Liver (tissue), 3 donors: ENCODE measurements around the gene RNF141.

ENCODE experiments used
- ATF3 ChIP-seq: IDR thresholded peaks from 2 replicates; pipeline ENCODE4 v1.6.1; 2016; ENCODE audit warnings: antibody characterized with exemption
- EGR1 ChIP-seq, 2 donors: IDR thresholded peaks; 2 replicates each; pipeline ENCODE4 v1.6.1; 2016 to 2018; ENCODE audit warnings: antibody characterized with exemption in 2 of 2, low read depth in 2 of 2
- FOXA1 ChIP-seq: IDR thresholded peaks from 2 replicates; pipeline ENCODE4 v1.6.1; 2016; ENCODE audit warnings: antibody characterized with exemption
- FOXA2 ChIP-seq: IDR thresholded peaks from 2 replicates; pipeline ENCODE4 v1.6.1; 2016; ENCODE audit warnings: antibody characterized with exemption
- GABPA ChIP-seq, 2 donors: IDR thresholded peaks in 1 of 2; conservative IDR thresholded peaks in 1 of 2; 2 replicates each; pipeline ENCODE4 v1.6.1; 2016; ENCODE audit warnings: antibody characterized with exemption in 2 of 2, mild to moderate bottlenecking in 1 of 2, moderate library complexity in 1 of 2
- HNF4G ChIP-seq: IDR thresholded peaks from 2 replicates; pipeline ENCODE4 v1.6.1; 2016; ENCODE audit warnings: antibody characterized with exemption
- RAD21 ChIP-seq, 2 donors: IDR thresholded peaks; 2 replicates each; pipeline ENCODE4 v1.6.1; 2016; ENCODE audit warnings: antibody characterized with exemption in 2 of 2, mild to moderate bottlenecking in 2 of 2
- RXRA ChIP-seq, 2 donors: IDR thresholded peaks; 2 replicates each; pipeline ENCODE4 v1.6.1; 2017 to 2018; ENCODE audit warnings: antibody characterized with exemption in 2 of 2, mild to moderate bottlenecking in 1 of 2
- SP1 ChIP-seq: IDR thresholded peaks from 2 replicates; pipeline ENCODE4 v1.6.1; 2018; ENCODE audit warnings: antibody characterized with exemption, mild to moderate bottlenecking
- TAF1 ChIP-seq: conservative IDR thresholded peaks from 2 replicates; pipeline ENCODE4 v1.6.1; 2016; ENCODE audit warnings: antibody characterized with exemption, mild to moderate bottlenecking
- YY1 ChIP-seq: IDR thresholded peaks from 2 replicates; pipeline ENCODE4 v1.6.1; 2016; ENCODE audit warnings: antibody characterized with exemption, mild to moderate bottlenecking
- ZBTB33 ChIP-seq: IDR thresholded peaks from 2 replicates; pipeline ENCODE4 v1.6.1; 2016; ENCODE audit warnings: antibody characterized with exemption
- TF ChIP-seq, protein P1 (sequence below): fragments of 150-350 bp; IDR thresholded peaks from 2 replicates; pipeline ENCODE4 v1.5.1; 2017; ENCODE audit warnings: improper control_type of control experiment, low read depth, low read length; ENCODE audit not compliant: missing input control
- TF ChIP-seq, protein P2 (sequence below): IDR thresholded peaks from 2 replicates; pipeline ENCODE4 v1.6.1; 2016; ENCODE audit warnings: antibody characterized with exemption, mild to moderate bottlenecking
- donor health status: healthy.
- donor health status: healthy.

- no peak for TF ChIP-seq ATF3
- TF ChIP-seq, protein P1, sequence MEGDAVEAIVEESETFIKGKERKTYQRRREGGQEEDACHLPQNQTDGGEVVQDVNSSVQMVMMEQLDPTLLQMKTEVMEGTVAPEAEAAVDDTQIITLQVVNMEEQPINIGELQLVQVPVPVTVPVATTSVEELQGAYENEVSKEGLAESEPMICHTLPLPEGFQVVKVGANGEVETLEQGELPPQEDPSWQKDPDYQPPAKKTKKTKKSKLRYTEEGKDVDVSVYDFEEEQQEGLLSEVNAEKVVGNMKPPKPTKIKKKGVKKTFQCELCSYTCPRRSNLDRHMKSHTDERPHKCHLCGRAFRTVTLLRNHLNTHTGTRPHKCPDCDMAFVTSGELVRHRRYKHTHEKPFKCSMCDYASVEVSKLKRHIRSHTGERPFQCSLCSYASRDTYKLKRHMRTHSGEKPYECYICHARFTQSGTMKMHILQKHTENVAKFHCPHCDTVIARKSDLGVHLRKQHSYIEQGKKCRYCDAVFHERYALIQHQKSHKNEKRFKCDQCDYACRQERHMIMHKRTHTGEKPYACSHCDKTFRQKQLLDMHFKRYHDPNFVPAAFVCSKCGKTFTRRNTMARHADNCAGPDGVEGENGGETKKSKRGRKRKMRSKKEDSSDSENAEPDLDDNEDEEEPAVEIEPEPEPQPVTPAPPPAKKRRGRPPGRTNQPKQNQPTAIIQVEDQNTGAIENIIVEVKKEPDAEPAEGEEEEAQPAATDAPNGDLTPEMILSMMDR: no peak
- TF ChIP-seq SP1: no peak
- no peak for TF ChIP-seq RXRA (IDR thresholded peaks at IDR 0.05)
- TF ChIP-seq RAD21 (IDR thresholded peaks at IDR 0.05): no peak
- no peak for TF ChIP-seq HNF4G
- TF ChIP-seq, protein P2, sequence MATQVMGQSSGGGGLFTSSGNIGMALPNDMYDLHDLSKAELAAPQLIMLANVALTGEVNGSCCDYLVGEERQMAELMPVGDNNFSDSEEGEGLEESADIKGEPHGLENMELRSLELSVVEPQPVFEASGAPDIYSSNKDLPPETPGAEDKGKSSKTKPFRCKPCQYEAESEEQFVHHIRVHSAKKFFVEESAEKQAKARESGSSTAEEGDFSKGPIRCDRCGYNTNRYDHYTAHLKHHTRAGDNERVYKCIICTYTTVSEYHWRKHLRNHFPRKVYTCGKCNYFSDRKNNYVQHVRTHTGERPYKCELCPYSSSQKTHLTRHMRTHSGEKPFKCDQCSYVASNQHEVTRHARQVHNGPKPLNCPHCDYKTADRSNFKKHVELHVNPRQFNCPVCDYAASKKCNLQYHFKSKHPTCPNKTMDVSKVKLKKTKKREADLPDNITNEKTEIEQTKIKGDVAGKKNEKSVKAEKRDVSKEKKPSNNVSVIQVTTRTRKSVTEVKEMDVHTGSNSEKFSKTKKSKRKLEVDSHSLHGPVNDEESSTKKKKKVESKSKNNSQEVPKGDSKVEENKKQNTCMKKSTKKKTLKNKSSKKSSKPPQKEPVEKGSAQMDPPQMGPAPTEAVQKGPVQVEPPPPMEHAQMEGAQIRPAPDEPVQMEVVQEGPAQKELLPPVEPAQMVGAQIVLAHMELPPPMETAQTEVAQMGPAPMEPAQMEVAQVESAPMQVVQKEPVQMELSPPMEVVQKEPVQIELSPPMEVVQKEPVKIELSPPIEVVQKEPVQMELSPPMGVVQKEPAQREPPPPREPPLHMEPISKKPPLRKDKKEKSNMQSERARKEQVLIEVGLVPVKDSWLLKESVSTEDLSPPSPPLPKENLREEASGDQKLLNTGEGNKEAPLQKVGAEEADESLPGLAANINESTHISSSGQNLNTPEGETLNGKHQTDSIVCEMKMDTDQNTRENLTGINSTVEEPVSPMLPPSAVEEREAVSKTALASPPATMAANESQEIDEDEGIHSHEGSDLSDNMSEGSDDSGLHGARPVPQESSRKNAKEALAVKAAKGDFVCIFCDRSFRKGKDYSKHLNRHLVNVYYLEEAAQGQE: no peak
- no peak for TF ChIP-seq YY1
- no peak for TF ChIP-seq TAF1
- TF ChIP-seq EGR1 (IDR thresholded peaks at IDR 0.05; ENCODE audit: low read depth in 2 of 2): no peak
- no peak for TF ChIP-seq GABPA (IDR thresholded peaks at IDR 0.05 in 1 of 2, conservative IDR thresholded peaks at IDR 0.05 in 1 of 2)
- no peak for TF ChIP-seq FOXA1
- no peak for TF ChIP-seq FOXA2
- no peak for TF ChIP-seq ZBTB33
These were observed 40.0 kb downstream of the RNF141 start for GRCh38 chr11:10500757-10501684.
